IPS-11a (cell line): ENCODE results near the gene IGFBP2.

Experiments
- H3K4me3 ChIP-seq: one replicate; pipeline ENCODE4 v1.5.1; 2013; ENCODE audit warnings: low read depth, low read length, control low read depth

Gene IGFBP2

DNA sequence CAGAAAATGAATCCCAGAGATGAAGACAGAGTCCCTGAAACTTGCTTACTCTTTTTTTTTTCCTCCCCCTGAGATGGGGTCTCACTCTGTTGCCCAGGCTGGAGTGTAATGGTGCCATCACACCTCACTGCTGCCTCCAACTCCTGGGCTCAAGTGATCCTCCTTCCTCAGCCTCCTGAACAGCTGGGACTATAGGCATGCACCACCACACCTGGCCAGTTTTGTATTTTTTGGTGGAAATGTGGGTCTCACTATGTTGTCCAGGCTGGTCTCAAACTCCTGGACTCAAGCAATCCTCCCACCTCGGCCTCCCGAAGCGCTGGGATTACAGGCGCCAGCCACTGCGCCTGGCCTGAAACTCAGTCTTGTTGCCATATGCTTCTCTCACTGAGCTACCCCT, 27.8 kb downstream of the IGFBP2 start:
- no peak overlapping the region for H3K4me3 ChIP-seq

DNA sequence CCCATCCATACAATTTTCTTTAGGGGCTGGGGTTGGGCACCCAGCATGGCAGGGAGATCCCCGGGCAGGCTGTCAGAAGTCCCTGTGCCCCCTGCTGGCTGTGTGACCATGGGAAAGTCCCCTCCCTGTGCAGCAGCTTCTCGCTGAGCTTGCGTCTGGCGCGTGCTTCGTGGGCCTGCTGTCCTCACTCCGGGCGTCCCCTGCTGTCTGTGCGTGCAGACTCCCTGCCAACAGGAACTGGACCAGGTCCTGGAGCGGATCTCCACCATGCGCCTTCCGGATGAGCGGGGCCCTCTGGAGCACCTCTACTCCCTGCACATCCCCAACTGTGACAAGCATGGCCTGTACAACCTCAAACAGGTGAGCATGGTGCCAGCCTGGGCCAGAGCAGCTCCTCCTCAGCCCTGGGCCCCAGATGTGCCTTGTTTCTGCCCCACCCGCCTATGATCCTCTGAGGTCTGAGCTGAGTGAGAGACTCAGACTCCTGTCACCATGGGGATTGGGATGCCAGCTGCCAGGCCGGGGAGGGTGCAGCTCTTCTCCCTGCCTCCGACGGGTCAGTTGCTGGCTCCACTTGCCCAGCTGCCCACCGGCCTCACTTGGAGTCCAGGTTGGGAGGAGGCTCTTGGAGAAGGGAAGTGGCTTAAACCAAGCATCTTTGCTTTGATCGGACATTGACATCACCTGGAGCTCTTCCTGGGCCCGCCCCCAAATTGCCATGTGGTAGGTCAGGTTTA, 28.6 kb downstream of the IGFBP2 start:
- H3K4me3 ChIP-seq = no peak overlapping the region

DNA sequence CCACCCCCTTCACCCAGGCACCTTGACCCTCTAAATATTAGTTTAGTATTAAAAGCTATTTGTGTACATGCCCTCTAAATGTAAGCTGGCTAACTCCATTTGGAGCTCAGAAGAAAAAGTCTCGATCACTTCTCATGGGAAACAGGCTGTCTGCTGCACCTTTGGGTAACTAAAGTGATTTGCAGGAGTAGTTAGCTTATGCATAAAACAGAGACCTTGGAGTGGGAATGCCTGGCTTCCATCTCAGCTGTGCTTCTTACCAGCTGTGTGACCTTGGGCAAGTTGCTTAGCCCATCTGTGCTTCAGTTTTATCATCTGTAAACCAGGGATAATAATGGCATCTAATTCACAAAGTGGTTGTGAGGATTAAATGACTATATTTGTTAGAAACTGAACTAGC, 29.9 kb downstream of the IGFBP2 start:
- no peak overlapping the region for H3K4me3 ChIP-seq

DNA sequence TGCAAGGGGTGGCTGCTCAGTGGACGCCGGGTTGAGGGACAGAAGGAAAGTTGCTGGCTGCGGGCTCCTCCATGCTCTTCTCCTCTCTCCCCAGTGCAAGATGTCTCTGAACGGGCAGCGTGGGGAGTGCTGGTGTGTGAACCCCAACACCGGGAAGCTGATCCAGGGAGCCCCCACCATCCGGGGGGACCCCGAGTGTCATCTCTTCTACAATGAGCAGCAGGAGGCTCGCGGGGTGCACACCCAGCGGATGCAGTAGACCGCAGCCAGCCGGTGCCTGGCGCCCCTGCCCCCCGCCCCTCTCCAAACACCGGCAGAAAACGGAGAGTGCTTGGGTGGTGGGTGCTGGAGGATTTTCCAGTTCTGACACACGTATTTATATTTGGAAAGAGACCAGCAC, 30.6 kb downstream of the IGFBP2 start:
- no peak overlapping the region for H3K4me3 ChIP-seq

DNA sequence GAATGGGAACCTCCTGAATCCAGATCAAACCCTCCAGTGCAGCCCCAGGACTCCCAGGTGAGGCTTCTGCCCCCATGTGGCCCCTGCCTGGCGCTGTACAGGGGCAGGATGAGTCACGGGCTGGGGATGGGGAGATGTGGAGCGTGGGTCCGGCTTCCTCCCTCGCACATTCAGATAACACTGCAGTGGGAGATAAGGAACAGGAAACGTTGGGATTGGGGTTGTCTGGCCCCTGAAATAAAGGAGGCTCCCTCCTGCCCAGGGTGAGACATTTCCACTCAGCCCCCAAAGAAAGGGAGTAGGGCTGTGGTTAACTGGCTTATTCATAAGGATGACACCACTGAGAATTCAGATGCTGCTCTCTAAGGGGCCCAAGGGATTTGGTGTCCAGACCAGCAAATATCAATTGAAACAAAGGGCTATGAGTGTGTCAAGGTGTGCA, 31.4 kb downstream of the IGFBP2 start:
- H3K4me3 ChIP-seq = no peak overlapping the region

DNA sequence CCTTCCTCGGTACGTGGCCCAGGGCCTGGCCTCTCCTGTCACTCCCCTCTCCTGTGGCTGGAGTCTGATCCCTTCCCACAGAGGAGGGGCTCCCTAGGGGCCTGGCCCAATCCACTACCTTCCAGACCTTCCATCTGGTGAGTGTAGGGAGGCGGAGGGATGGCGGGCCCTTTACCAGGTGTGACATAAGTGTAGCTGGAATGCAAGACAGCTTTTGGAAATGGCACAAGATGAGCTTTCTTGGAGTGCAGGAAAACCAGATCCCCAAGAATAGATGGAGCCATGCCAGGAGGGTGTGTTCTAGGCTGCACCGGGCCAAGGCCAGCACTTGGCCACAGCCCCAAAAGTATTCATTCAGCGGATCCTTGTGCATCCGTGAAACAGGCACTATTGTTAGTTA, 32.0 kb downstream of the IGFBP2 start:
- no peak overlapping the region for H3K4me3 ChIP-seq

DNA sequence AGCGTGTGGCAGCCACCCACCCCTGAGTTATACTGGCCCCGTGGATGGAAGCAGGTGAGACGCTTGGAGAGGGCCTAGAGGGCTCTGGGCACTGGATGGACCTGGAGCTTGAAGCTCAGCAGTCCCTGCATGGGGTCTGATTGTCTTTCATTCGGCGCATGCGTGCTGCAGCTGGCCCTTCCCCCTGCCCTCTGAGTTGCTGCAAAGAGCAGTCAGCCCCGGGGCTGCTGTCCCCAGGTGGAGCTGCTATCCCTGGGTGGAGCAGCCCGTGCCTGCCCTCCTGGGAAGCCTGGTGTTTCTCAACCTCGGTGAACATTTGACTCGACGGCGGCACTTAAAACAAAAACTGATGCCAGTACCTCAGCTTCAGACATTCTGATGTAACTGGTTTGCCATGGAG, 32.5 kb downstream of the IGFBP2 start:
- H3K4me3 ChIP-seq = no peak overlapping the region

DNA sequence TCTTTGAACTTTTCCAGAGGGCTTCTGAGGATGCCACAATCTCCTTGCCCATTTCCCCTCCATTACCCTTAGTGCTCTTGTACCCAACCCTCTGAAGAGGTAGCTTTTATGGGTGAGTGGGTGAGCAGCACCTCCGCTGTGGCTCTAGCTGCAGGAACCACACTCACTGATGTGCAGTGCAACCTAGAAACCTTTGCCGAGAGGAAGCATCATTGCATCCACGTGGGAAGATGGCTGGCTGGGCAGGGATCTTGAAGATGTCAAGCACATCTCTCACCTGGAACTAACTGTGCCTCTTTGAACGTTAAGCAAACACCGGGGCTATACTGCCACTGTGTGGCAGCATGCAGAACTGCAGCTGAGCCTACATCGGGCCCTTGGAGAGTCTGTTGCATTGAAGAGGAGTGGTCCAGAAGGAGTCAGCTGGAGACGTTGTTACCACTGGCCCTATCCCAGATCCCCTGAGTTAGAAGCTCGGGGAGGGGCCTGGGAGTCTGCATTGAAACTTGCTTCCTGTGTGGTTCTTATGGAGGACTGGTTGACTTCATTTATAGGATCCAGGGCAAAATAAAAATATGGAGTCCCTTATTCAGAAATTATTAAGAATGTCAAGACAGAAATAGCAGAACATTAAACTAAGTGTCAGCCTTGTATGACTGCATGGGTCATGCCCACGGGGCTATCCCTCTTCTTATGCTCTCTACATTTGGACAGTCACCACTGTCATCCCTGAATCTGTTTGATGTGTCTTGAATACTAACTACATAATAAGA, 33.4 kb downstream of the IGFBP2 start:
- no peak overlapping the region for H3K4me3 ChIP-seq

DNA sequence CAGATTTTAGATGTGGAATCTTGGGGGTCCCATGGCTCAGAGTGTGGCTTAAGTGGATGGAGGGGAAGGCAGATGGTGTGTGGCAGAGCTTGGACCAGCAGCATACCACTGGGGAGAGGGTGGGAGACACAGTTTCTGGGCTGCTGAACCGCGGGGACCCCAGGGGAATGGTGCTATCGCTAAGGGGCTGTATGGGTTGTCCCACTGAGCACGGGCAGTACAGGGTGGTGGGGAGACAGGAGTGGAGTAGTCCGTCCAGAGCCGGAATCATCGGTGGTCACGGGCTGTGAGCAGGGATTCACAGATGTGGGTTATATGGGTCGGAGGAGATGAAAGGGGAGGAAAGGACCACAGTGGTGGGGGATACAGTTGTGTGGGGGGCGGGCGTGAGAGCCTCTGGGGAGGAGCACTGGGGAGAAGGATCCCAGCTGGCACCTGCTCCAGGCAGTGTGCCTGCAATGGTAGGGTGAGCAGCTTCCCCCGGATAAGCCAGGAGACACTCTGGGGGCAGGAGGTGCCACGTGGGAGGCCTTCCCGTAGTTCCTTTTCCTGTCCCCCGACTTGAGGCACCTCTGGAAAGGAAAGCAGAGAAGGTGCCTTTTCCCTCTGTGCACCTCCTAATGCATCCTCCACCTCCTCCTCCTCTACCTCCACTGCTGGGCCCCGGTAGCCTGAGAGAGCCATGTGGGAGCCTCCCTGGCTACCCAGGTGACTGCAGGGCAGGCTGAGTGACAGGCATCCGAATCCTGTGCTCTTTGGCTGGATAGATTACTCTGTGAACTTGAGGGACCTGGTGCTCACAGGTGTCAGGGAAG, 37.3 kb downstream of the IGFBP2 start:
- no peak overlapping the region for H3K4me3 ChIP-seq

DNA sequence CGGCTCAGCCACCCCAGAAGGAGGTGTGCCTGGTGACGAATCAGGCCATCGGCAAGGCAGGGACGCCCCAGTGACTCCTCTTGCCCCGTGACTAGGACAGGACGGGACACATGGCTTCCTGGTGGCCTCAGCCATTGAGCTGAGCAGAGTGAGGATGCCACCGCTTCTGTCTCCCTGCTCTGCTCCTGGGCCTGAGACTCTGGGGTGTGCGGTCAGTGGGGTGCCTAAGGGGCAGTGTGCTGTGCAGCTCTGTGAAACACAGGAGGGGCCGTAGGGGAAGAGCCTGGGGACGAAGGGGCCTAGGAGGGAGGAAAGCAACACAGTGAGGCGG, 37.8 kb downstream of the IGFBP2 start:
- H3K4me3 ChIP-seq = no peak overlapping the region

DNA sequence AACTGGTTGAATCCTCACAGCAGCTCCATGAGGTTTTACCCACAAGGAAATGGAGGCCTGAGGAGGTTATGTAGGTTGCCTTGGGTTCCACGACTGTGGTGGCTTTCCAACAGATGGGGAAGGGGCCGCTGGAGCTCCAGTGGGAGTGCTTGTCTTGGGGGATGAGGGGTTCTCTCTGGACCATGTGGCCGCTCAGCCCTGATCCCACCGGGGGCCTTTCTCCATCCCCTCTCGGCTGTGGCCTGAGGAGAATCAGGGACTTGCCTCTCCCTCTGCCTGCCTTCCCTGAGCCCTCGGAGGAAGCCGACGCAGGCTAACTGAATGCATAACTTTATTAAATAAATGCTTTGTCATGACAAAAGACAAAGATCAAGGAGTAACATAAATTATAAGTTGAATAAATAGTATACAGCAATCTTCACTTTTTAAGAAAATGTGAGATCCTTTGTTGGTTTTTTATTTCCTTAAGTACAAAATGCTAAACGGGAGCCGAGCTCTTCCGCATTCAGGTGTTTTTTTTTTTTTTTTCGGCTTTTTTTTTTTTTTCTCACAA, 38.6 kb downstream of the IGFBP2 start:
- no peak overlapping the region for H3K4me3 ChIP-seq

DNA sequence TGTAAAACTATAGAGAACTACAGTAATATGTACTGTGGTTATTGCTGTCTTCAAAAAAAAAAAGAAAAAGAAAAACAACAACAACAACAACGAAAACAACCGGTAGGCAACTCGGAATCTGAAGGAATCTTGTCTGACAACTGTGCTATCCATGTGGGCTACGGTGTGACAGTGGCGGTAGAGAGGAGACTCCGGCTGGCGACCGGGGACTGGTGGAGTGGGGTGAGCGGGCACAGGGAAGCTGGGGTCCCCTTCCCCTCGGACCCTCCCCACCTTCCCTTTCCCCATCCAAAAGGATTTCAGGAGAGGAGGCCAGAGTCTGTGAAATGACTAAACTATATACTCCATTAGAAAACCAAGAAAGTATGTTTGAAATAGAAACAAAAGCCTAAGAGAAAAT, 39.2 kb downstream of the IGFBP2 start:
- H3K4me3 ChIP-seq = no peak overlapping the region

DNA sequence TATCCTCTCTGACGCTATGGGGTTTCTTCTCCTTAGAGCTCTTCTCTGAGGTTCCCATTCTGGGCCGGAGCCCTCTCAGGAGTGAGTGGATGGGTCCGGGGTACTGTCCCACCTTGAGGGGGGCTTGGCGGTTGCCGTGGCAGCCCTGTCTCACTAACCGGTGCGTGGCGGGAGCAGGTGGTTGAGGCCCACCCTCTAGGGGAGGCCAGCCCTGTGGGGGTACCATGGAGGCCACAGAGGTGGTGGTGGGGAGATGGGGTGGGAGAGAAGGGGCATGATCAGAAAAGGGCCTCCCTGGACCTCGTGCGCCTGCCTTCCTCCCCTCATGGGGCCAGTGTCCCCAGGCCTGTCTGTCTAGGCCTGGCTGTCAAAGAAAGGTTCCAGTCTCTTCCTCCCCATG, 39.8 kb downstream of the IGFBP2 start:
- H3K4me3 ChIP-seq = no peak overlapping the region

DNA sequence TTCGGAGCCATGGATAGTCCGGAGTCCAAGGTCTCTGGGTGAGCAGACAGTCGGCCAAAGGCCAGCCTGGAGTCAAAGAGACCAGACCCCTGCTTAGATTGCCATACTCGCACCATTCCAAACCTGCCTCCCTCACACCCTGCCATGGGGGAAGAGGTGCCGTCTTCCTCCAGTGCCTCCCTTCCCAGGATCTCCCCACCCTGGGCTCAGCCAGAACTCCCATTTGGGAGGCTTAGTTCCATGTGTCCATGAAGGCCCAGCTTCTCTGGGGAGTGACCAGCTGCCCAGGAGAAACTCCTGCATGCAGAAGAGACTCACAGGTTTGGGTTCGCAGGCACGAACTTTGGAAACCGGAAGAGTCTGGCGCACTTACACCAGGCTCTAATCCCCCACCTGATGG, 40.4 kb downstream of the IGFBP2 start:
- no peak overlapping the region for H3K4me3 ChIP-seq

DNA sequence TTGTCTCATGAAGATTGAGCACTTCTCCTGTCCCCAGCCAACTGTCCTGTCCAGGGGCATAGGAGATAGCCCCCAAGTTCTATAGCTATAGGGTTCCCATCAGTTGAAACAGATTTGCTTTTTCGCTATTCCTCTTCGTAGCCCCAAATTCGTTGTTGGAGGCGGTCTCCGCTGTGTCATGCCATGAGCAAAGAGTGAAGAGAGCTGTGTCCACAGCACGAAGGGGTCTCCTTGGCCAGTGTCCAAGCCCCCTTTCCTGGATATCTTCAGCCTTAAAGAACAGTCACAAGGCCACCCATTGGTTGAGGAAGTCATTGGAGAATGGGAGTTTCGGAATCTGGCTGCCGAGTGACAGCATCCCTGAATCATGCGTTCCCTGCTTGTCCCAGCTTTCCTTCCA, 41.2 kb downstream of the IGFBP2 start:
- no peak overlapping the region for H3K4me3 ChIP-seq

DNA sequence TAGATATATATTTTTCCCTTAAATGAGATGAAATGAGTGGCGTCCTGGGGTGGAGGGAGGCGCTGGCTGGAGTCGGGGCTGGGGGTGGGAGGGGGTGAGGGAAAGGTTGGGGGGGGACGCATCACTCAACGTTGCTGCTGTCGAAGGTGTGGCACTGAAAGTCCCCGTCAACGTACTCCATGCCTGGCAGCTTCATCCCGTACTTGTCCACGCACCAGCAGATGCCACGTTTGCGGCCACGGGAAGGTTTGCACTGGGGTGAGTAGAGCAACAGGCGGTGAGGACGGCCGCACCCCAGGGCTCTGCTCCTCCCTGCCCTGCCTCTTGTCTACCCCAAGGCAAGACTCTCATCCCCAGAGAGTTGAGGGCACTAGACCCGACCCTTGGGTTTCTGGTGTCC, 43.4 kb downstream of the IGFBP2 start:
- no peak overlapping the region for H3K4me3 ChIP-seq

DNA sequence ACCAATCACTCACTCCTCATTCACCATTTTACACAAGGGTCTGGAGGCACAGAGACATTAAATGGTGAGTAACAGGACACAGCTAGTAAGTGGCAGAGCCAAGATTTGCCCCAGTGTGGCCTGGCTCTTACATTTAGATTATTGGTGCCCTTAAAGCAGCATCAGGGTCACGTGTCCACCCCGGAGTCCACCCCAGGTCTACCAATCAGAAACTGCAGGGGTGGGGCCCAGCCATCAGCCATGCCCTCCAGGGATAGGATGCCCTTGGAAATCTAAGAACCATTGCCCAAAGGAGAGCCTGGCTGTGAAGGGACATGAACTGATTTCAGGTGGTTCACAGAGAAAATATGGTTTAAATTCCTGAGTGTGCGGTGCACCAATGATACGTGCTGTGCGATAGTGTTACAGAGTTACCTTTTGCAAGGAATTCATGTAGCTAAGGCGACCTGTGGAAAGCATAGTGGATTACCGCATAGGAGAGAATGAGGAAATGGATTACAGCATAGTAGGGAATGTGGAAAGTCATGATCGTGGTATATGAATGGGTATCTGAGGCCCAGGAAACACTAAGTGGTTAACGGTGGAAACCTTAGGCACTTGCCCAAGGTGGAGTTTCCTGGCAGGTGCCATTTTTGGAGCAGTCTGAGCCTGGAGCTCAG, 44.3 kb downstream of the IGFBP2 start:
- no peak overlapping the region for H3K4me3 ChIP-seq

DNA sequence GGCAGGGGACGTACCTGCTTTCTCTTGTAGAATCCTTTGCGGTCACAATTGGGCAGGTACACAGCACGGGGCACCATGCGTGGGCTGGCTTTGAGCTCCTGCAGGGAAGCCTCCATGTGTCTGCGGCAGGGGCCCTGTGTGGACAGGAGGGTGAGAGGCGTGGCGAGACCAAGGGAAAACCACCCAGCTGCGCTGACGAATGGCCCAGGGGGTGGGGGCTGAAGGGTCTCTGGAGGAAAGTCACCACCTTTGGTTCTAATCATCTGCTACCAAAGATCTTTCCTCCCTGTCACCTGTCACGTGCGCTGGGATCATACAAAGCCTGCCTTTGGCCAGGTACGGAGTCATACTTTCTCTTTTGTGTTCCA, 44.9 kb downstream of the IGFBP2 start:
- no peak overlapping the region for H3K4me3 ChIP-seq

DNA sequence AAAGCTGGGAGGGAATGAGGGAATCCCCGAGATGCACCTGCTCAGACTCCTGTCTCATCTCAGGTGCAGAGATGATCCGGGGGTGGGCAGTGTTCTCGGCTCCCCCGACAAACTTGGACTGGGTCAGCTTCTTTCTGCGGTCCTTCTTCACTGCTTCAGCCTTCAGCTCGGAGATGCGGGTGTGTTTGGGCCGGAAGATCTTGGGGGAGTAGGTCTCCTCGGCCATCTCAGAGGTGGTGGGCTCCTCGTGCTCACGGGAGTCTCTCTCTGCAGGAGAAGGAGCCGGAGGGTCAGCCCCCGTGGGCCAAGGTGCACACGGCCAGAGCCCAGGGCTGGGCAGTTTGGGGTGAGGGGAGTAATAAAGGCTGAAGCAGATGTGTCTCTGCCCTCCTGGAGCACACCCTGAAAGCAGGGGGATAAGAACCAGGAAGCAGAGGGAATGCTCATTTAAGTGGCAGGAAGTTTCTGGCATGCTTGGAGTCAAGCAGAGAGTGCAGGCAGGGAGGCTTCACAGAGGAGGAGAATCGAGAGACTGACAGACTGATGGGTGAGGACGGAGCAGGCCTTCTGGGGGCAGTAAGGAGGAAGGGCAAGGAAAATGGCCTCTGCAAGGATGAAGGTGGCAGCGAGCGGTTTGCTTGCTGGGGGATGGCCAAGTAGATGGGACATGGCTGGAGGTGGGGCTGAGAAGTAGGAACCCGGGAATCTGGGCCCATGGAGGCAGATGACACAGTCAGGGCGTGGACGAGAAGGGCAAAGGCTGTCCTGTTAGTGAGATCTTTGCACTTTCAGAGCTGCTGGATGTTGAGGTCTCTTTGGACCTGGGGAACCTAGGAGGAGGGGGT, 45.8 kb downstream of the IGFBP2 start:
- H3K4me3 ChIP-seq = no peak overlapping the region

DNA sequence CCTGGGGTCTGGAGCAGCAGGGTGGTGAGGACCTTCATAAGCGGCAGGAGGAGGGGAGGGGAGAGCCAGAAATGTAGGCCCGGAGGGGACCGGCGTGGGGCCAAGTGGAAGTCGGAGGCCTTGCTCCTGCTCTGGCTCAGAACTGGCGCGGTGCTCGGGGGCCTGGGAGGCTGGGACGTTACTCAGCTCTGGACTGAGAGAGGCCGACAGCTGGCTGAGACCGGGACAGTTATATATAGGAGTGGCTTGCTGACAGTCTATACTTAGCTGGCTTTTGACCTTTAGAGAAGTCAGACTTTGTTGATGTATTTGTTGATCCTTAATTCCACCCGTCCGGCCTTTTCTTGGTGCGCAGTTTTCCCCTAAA, 46.4 kb downstream of the IGFBP2 start:
- H3K4me3 ChIP-seq = no peak overlapping the region
